GM18505 (cell line): Measurements from ENCODE around the gene TMEM179.

Experiments
- ATAC-seq: cut with Tn5 transposase; IDR thresholded peaks from one replicate; pipeline ENCODE4 v1.9.1; 2021; ENCODE audit not compliant: unreplicated experiment
- POLR2A ChIP-seq: IDR thresholded peaks from 4 replicates; pipeline ENCODE4 v1.6.1; 2011; ENCODE audit warnings: borderline replicate concordance; ENCODE audit not compliant: insufficient read depth, insufficient read length; ENCODE audit errors: extremely low read depth

TMEM179 gene

DNA sequence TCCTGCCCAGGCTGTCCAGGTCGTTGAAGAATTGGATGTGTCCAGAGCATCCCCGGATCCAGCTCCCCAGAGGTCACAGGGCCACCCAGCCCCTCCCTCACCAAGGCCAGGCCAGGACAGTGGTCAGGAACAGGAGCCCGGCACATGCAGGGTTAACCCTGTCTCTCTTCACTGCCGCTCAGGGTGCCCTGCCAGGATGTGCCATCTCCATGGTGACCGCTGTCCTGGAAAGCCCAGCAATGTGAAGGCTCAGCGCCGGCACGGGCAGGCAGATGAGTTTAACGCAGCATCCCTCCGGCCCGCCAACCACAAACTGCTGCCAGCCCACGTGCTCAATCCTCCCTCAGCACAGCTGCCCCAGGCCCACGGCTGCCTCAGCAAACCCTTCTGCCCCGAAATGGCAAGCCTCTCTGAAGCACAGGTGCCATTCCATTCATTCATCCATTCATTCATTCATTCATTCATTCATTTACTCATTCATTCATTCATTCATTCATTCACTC, 4.4 kb downstream of the TMEM179 start:
- no peak for TF ChIP-seq POLR2A
- ATAC-seq = no peak

DNA sequence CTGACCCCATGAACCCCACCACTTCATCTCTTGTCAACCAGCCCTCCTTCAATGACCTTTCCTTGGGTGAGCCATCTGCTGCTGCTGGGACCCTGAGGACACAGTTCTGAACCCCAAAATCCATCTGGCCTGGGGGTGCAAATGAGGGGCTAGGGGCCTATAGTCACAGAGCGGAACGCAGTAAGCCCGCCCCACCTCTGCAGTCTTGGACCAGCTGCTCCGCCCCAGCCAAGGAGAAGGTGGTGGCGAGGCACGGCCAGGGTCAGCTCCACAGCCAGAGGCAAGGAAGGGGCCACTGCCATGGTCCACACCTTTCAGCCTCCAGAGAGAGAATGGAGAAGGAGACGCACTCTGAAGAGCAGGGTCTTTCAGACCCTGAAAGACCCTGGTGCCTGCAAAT, 5.1 kb downstream of the TMEM179 start:
- no peak for ATAC-seq
- no peak for TF ChIP-seq POLR2A

DNA sequence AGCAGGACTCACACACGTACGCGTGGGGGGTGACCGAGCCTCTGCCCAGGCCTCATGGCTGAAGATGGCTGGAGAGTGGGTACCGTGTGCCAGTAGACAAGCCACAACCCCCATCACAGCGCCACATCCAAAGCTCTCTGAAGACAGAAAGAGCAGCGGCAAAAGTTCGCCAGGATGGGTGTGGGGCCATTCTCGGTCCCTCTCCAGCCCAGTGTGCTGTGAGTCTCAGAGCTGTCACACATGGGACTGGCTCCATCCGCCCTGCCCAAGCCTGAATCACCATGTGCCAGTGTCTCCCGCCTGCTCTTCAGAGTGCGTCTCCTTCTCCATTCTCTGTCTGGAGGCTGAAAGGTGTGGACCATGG, 5.7 kb downstream of the TMEM179 start:
- no peak for TF ChIP-seq POLR2A
- ATAC-seq = no peak

DNA sequence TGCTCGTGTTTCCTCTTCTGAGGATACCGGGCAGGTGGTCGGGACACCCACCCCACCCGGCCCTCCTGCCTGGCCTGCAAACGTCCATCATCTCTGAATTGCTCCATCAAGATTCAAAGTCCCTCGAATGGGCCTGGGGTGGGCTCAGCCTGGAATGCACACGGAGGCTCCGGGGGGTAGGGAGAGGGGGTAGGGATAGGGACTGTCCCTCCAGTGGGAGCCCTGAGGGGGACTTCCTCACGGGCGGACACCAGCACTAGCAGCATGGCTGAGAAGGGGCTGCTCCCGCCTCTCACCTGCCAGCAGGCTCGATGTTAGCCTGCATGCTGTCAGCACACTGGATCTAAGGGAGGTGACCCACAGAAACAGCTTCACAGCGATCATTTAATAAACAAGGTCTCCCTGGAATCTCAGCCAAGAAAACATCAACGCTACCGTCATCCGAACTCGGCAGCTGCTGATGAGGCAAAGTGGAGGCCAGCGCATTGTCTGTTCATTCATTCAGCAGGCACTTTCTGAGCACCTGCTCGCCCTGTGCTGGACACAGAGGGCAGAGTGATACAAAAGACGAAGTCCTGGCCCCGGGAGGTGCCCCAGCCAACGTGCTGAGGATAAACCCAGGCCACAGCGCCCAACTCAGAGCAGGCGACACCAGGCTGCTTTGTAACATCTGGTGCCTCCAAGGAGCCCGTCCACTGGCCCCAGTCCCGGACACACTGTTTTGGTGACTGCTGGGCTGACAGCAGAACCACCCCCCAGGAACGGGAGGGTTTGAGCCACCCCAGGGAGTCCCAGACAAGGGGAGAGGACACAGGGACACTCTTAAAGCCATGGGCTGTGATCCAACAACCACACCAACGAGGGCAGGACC, 6.3 kb downstream of the TMEM179 start:
- no peak for TF ChIP-seq POLR2A
- no peak for ATAC-seq

DNA sequence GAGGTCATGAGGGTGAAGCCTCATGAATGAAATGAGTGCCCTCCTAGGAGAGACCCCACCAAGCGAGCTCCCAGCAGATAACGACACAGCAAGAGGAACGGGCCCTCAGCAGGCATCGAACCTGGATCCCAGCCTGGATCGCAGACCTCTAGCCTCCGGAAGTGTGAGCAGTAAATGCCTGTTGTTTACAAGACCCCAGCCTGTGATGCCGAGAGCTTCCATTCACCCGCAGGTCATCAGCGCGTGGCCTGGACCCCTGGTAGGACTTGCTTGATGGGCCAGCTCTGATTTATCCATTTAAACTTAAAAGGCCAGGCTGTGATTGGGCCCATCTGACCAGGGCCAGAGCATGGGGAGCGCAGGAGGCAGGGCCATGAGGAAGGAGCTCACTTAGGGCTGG, 7.0 kb downstream of the TMEM179 start:
- no peak for ATAC-seq
- no peak for TF ChIP-seq POLR2A

DNA sequence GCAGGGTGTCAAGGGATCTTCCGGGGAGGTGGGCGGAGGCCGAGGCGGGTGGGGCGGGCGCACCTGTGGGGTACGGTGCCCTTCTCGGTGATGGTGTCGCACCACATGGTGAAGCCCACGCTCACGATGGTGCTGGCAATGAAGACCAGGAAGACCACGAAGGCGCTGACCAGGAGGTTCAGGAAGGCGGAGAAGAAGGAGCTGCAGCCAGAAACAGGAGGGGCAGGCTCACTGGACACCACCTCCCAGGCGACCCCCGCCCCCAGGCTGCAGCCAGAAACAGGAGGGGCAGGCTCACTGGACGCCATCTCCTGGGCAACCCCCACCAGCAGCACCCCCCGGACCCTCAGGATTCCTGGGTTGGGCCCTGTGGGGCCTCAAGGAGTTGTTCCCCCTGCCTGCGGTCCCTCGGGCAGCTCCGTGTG, 7.6 kb downstream of the TMEM179 start:
- ATAC-seq = no peak
- TF ChIP-seq POLR2A = no peak

DNA sequence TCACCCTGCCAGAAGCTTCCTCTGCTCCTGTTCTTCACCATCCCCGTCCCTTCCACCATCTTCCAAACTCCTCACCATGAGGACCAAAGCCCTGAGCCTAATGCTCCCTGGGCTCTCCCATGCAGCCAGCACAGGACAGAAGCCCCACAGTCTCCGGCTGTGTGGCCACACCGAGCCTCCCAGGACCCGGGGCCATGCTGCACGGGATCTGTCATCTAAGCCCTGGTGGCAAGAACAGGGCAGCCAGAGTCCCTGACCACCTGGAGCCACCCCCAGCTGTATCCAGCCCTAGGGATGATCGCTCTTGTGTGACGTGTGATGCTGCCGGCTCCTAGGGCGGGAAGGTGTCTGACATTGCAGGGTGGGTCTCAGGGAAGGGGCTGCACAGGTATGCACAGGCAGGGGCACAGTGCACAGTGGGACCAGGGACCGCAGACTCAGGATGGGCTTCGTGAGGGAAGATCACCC, 8.1 kb downstream of the TMEM179 start:
- TF ChIP-seq POLR2A = no peak
- no peak for ATAC-seq

DNA sequence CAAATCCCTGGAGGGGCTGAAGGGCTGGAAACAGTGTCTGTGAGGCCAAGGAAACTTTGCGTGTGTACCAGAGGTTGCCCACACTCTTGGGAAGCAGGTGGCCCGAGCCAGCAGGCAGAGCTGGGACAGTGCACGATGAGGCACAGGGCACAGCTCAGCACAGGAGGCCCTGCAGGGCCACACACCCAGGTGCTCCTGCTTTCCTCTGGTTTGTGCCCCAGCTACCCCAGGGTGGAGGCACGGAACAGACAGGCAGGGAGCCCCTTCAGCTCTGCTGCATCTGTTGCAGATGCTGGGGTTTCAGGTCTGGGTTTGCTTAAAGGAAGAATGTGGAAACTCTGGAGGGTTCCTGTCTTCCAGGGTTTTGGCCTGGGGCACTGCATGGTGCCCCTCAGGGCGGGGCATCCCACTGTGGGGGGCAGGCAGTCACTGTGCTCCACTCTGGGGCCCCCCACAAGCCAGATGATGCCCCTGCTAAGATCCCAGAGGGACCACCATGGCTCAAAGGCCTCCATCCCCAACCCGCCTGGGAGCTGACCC, 8.6 kb downstream of the TMEM179 start:
- no peak for TF ChIP-seq POLR2A
- ATAC-seq = no peak

DNA sequence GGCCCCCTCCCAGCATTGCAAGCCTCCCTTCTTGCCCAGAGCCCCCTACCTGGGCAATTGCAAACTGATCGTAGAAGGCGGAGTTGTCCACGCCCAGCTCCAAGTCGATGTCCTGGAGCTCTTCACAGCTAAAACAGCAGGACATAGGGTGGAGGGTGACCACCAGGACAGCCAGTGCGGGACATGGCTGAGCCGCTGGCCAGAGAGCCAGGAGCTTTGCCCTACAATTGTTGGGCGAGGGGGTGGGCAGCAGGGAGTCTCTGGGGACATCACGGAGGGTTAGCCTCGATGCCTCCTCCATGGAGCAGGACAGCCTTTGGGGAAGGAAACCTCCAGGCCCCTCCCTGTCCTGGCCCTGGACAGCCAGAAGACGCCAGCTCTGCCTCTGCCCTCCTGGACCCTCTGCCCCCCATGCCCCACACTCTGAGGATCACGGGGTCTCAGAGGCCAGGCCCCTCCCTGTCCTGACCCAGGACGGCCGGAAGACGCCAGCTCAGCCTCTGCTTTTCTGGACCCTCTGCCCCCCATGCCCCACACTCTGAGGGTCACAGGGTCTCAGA, 9.4 kb downstream of the TMEM179 start:
- no peak for TF ChIP-seq POLR2A
- no peak for ATAC-seq

DNA sequence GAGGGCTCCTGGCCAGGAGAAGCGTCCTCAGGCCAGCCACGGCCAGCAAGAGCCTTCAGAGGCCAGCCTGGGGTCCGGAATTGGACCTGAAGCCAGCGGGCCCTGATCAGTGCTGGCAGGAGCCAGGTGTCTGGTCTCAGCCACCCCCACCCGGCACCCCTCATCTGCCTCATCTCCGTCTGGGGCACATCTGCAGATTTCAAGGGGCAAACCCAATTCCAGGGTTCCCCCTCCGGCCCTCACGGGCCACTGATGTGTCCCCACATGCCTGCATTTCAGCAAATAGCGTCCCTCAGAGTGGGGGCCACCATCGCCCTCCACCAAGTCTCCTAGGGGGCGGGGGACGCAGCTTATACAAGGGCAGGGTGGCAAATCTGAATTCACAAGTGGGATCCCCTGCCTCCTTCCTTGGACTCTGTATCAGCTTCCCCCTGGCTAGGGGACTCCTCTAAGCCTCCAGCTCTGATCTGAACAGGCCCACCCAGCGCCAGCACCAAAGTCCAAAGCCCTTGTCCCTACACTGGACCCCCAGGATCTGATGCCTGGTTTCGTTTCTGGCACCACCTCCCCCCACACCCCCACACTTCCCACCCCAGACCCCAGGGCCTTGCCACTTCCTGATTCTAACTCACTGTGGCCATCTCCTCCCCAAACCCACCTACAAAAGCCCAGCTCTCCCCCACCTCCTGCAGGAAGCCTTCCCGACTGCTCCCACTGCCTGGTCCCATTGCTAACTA, 10.1 kb downstream of the TMEM179 start:
- no peak for ATAC-seq
- no peak for TF ChIP-seq POLR2A

DNA sequence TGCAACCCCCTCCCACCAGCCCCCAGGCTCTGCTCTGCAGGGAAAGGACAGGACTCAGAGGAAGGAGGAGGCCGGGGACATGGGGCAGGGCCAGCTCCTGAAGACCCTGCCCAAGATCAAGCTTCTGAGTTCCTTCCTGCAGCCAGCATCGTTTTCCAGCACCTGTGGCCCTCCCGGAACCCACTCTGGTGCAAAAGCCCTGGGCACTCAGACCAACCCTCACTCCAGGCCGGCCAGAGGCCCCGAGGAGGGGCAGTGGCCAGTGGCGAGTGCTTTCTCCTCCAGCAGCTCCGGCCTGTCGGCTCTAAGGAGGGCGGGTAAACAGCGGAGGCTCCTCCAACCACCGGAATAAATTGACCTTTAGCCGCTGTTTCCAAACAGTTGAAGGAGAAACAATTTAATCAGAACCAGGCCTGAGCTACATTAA, 10.8 kb downstream of the TMEM179 start:
- ATAC-seq = no peak

DNA sequence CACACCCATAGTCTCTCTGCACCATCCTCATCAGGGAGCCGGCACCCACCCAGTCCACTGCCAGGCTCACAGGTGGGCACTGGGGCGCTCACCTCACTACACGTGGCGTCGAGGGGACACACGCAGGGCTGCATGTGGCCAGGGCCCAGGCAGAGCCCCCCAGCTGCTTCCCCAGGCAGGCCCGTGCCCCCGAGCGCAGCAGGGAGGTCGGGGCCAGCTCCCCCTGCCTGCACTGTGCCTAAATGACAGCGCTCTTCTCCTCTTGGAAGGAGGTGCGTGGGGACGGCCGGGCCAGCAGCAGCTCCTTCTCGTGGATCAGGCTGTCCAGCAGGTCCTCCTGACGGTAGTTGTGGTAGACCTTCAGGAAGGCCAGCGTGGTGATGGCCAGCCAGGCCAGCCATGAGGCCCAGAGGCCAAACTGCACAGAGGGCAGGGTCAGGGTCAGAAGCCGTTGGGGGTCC, 11.3 kb downstream of the TMEM179 start:
- no peak for TF ChIP-seq POLR2A
- no peak for ATAC-seq

More for the DNA sequence above, 10.8 kb downstream of the TMEM179 start:
- no peak for TF ChIP-seq POLR2A

DNA sequence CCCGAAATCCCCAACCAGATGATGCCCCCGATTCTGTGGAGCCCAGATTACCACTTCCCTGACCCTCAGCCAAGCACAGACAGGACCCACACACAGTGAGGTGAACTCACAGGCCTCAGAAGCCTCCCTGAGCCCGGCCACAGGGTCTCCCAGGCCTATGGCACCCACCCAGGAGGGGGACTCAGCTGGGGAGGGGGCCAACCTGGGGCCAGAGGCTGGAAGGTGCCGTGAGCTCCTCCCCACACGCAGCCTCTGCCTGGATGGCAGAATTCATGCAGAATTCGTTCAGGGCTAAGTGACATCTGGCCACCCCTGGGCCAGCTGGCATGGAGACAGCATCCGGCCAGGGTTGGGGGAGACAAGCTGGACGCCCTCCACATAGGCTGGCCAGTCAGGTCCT, 11.8 kb downstream of the TMEM179 start:
- ATAC-seq = no peak
- no peak for TF ChIP-seq POLR2A
